Stomach smooth muscle (tissue), 2 donors: ENCODE data around the gene TANC1.
A peak's percentile ranks its signal among the peaks of the same experiment; 100 is the strongest.
"Not testable (repeated sequence)": the region's sequence is repeated elsewhere in the genome, so short reads cannot be mapped to it uniquely, and the experiment has no call there.

Source experiments
- H3K27ac ChIP-seq: one replicate; pipeline ENCODE4 v1.7.0; 2013; ENCODE audit warnings: mild to moderate bottlenecking, low read length, inconsistent platforms
- H3K27me3 ChIP-seq, 2 donors: one replicate each; pipeline ENCODE4 v1.7.0; 2013; ENCODE audit warnings: low read length in 2 of 2; ENCODE audit not compliant: insufficient read depth in 2 of 2, control insufficient read depth in 1 of 2
- H3K36me3 ChIP-seq, 2 donors: one replicate each; pipeline ENCODE4 v1.7.0; 2013; ENCODE audit warnings: low read length in 2 of 2; ENCODE audit not compliant: control insufficient read depth in 2 of 2, insufficient read depth in 2 of 2
- H3K4me1 ChIP-seq: one replicate; pipeline ENCODE4 v1.7.0; 2013; ENCODE audit warnings: low read length; ENCODE audit not compliant: control insufficient read depth, insufficient read depth
- H3K4me3 ChIP-seq, 2 donors: one replicate each; pipeline ENCODE4 v1.7.0; 2013; ENCODE audit warnings: low read length in 2 of 2
- H3K9ac ChIP-seq, 2 donors: one replicate each; pipeline ENCODE4 v1.7.0; 2013; ENCODE audit warnings: low read length in 2 of 2, mild to moderate bottlenecking in 1 of 2
- H3K9me3 ChIP-seq, 2 donors: one replicate each; pipeline ENCODE4 v1.7.0; 2013; ENCODE audit warnings: low read length in 2 of 2; ENCODE audit not compliant: control insufficient read depth in 2 of 2
- donor health status: healthy.
- donor health status: Pancreatic carcinoma.

TANC1 gene

GRCh38 chr2:159139216-159139933 lies 170.9 kb downstream of the TANC1 start:
- H3K9me3 ChIP-seq: no peaks in the 10 kb centered on the region

DNA sequence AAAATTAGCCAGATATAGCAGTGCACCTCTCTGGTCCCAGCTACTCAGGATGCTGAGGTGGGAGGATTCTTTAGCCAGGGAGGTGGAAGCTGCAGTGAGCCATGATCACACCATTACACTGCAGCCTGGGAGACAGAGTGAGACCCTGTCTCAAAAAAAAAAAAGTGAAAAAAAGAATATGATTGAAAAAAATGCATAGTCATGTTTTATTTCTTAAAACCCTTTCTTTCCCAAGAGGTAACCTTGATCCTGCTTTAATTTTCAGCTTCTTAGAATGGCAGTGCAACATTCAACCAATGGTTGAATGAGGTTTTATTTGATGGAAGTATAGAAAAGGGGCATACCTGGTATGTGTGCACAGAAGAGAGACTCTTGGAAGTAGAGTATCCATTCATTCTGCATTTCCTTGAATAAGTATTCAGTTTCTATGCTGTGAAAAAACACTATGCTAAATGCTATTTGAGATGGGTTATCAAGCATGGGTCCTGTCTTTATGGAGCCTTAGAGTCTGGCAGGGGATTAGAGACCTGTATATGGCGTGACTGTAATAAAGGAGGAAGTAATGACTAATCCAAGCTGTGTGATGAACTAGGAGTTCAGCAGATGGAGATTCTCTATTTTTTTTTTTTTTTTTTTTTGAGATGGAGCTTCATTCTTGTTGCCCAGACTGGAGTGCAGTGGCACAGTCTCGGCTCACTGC lies 171.8 kb downstream of the TANC1 start:
- H3K36me3 ChIP-seq: no peaks in the 10 kb centered on the region
- H3K9me3 ChIP-seq: no peaks in the 10 kb centered on the region
- H3K27me3 ChIP-seq: no peaks in the 10 kb centered on the region
- no peak overlapping the region for H3K27ac ChIP-seq
- peaks cover 24% of the 10 kb centered on the region for H3K4me1 ChIP-seq
- no peak overlapping the region for H3K9ac ChIP-seq
- H3K4me3 ChIP-seq: no peak overlapping the region

More at GRCh38 chr2:159139216-159139933, 170.9 kb downstream of the TANC1 start:
- H3K9ac ChIP-seq: no peak overlapping the region
- no peaks in the 10 kb centered on the region for H3K27me3 ChIP-seq
- no peak overlapping the region for H3K27ac ChIP-seq
- H3K4me1 ChIP-seq: peaks cover 24% of the 10 kb centered on the region
- H3K4me3 ChIP-seq: no peak overlapping the region
- H3K36me3 ChIP-seq: no peaks in the 10 kb centered on the region

GRCh38 chr2:159140821-159141220 lies 172.4 kb downstream of the TANC1 start:
- not testable (repeated sequence) for H3K9ac ChIP-seq, H3K27ac ChIP-seq, H3K36me3 ChIP-seq, H3K9me3 ChIP-seq, H3K4me3 ChIP-seq, H3K27me3 ChIP-seq
- peaks cover 21% of the 10 kb centered on the region for H3K4me1 ChIP-seq

DNA sequence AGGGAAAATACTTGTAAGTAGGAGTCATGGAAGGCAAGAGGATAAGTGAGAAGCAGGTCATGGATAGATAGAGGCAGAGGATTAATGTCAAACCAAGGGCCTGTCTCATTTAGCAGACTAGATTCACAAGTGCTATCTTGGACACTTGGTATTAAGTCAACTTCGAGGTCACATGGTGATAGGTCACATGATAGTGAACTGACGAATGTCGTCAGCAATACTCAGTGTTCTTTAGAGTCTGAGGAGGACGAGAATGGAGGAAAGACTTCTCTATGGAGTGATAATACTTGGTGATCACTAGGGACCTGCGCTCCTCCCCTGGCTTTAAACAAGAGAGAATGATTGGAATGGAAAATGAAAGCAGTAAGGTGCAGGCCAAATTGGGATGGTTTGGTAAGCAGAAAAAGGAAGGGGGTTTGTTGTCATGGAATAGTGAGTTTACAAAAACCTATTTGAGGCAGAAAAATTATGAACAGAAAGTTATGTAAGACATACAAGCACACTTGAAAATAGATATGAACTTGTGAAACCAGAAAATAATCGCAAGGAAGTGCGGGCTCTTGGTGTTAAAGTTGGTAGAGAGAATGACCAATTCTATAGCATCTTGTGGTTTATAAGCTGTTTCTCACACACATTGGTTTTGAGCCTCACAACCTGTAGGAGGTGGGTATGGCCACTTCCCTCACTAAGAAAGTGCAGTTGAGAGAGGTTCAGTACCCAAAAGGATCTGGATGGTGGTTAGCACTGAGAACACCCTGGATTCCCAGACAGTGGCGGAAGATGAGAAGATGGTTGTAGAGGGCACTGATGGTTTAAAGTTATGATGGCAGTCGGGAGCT lies 176.6 kb downstream of the TANC1 start:
- H3K27me3 ChIP-seq: no peaks in the 10 kb centered on the region
- no peaks in the 10 kb centered on the region for H3K36me3 ChIP-seq
- peaks cover 25% of the 10 kb centered on the region for H3K4me1 ChIP-seq
- H3K4me3 ChIP-seq: no peak overlapping the region
- H3K9ac ChIP-seq: no peak overlapping the region
- no peak overlapping the region for H3K27ac ChIP-seq
- no peaks in the 10 kb centered on the region for H3K9me3 ChIP-seq

GRCh38 chr2:159145745-159146354 lies 177.4 kb downstream of the TANC1 start:
- H3K27me3 ChIP-seq: no peaks in the 10 kb centered on the region
- H3K27ac ChIP-seq: no peak overlapping the region

GRCh38 chr2:159146996-159147666 lies 178.7 kb downstream of the TANC1 start:
- Histone ChIP-seq H3K9ac (no peak overlapping the region), H3K9me3 (no peaks in the 10 kb centered on the region), H3K4me1 (peaks cover 45% of the 10 kb centered on the region), H3K36me3 (no peaks in the 10 kb centered on the region), H3K4me3 (peak overlapping the region in 1 of 2 donors; percentile 44), H3K27me3 (no peaks in the 10 kb centered on the region), H3K27ac (peak overlapping the region; percentile 64)

More at GRCh38 chr2:159145745-159146354, 177.4 kb downstream of the TANC1 start:
- no peak overlapping the region for H3K9ac ChIP-seq
- H3K9me3 ChIP-seq: no peaks in the 10 kb centered on the region
- no peaks in the 10 kb centered on the region for H3K36me3 ChIP-seq
- no peak overlapping the region for H3K4me3 ChIP-seq
- peaks cover 33% of the 10 kb centered on the region for H3K4me1 ChIP-seq

DNA sequence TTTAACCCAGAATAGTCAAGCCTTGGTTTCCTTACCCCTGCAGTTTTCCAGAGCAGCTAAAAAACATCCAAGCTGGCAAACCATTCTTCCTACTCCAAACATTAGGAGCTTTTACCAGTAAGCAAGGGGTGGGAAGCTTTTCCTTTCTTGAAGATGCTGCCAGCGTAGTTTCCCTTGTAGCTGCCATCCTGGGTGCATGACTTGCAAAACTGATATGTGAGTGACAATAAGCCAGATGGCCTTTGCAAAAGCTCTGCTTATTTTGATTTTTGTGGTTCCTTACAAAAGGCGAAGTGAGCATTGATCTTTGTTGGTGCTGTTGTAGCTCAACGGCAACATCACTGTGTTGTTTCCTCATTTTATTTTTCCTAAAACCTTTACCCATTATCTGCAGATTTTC lies 179.2 kb downstream of the TANC1 start:
- H3K27ac ChIP-seq: peak overlapping the region; percentile 64

GRCh38 chr2:159148901-159149300 lies 180.5 kb downstream of the TANC1 start:
- no peaks in the 10 kb centered on the region for H3K27me3 ChIP-seq
- no peaks in the 10 kb centered on the region for H3K9me3 ChIP-seq
- H3K4me3 ChIP-seq: no peak overlapping the region
- H3K9ac ChIP-seq: no peak overlapping the region
- H3K36me3 ChIP-seq: no peaks in the 10 kb centered on the region
- no peak overlapping the region for H3K27ac ChIP-seq
- peaks cover 57% of the 10 kb centered on the region for H3K4me1 ChIP-seq

More for the DNA sequence above, 179.2 kb downstream of the TANC1 start:
- Histone ChIP-seq H3K36me3 (no peaks in the 10 kb centered on the region), H3K9me3 (no peaks in the 10 kb centered on the region), H3K27me3 (no peaks in the 10 kb centered on the region), H3K9ac (no peak overlapping the region), H3K4me3 (peak overlapping the region in 1 of 2 donors; percentile 44), H3K4me1 (peaks cover 47% of the 10 kb centered on the region)

DNA sequence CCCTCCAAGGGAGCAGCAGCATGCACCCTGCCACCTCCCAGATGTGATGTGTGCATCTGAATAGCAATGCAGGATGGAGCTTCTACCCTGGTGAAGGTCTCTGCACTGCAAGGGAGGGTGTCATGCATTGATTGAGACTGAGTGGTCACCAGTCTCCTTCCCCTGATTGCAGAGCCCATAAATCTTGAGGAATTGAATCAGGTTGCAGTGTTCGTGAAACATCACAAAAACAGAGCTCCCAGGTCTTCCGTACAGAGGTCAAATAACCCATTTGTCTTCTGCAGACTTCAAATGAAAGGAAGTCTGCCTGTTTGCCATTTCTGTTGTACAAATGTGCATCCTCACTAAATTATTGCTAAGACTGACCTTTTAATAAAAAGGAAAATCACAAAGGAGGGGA lies 181.3 kb downstream of the TANC1 start:
- Histone ChIP-seq H3K9me3 (no peaks in the 10 kb centered on the region), H3K36me3 (no peaks in the 10 kb centered on the region), H3K4me3 (no peak overlapping the region), H3K27me3 (no peaks in the 10 kb centered on the region), H3K9ac (no peak overlapping the region), H3K27ac (no peak overlapping the region), H3K4me1 (peaks cover 59% of the 10 kb centered on the region)

GRCh38 chr2:159150280-159150746 lies 181.9 kb downstream of the TANC1 start:
- H3K27me3 ChIP-seq: no peaks in the 10 kb centered on the region
- peak overlapping the region in 1 of 2 donors; percentile 40 for H3K4me3 ChIP-seq
- peak overlapping the region; percentile 68 for H3K27ac ChIP-seq
- no peaks in the 10 kb centered on the region for H3K9me3 ChIP-seq
- peaks cover 62% of the 10 kb centered on the region for H3K4me1 ChIP-seq
- H3K9ac ChIP-seq: no peak overlapping the region
- no peaks in the 10 kb centered on the region for H3K36me3 ChIP-seq
